ENCODE data around the gene EVC2.
A peak's percentile ranks its signal among the peaks of the same experiment; 100 is the strongest.

EVC2 gene, protein sequence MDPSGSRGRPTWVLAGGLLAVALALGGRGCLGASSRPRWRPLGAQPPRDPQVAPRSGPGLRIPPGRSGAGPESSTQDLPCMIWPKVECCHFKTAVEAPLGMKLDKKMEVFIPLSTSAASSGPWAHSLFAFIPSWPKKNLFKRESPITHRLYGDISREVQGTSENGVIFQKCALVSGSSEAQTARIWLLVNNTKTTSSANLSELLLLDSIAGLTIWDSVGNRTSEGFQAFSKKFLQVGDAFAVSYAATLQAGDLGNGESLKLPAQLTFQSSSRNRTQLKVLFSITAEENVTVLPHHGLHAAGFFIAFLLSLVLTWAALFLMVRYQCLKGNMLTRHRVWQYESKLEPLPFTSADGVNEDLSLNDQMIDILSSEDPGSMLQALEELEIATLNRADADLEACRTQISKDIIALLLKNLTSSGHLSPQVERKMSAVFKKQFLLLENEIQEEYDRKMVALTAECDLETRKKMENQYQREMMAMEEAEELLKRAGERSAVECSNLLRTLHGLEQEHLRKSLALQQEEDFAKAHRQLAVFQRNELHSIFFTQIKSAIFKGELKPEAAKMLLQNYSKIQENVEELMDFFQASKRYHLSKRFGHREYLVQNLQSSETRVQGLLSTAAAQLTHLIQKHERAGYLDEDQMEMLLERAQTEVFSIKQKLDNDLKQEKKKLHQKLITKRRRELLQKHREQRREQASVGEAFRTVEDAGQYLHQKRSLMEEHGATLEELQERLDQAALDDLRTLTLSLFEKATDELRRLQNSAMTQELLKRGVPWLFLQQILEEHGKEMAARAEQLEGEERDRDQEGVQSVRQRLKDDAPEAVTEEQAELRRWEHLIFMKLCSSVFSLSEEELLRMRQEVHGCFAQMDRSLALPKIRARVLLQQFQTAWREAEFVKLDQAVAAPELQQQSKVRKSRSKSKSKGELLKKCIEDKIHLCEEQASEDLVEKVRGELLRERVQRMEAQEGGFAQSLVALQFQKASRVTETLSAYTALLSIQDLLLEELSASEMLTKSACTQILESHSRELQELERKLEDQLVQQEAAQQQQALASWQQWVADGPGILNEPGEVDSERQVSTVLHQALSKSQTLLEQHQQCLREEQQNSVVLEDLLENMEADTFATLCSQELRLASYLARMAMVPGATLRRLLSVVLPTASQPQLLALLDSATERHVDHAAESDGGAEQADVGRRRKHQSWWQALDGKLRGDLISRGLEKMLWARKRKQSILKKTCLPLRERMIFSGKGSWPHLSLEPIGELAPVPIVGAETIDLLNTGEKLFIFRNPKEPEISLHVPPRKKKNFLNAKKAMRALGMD

DNA sequence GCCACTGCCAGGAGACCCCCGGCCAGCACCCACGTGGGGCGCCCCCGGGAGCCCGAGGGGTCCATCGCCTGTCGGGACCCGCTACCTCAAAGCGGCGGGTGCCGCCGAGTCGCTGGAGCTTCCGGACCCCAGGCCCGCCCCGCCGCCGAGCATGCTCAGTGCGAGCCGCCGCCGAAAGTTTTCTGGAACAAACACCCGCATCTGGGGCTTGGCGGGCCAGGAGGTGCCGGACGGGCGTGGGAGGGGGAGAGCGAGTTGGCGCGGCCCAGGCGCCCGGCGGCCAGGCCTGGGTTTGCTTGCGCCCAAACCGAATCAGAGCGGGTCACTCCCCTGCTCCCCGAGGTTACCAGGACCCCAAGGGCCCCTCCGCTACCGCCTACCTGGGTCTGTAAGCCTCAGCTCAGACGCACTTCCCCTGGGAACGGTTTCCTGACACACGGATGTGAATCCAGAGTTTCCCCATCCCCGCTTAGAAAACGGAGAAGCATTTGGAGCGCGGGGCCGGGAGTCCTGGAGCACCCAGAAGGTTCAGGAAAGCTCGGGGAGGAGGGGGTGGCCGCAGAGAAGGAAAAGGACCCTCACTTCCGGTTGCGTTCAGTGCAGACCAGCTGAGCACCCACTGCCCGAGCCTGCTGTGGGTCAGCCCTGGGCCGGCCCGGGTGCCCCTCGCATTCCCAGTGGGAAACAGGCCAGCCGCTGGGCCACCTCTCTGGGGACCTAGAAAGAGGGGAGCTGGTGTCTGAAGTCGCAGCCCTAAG, at the start of gene EVC2:
Gene EVC2 (minus strand): TSS at position 111 of the 758 bp plus-strand sequence. CDS start 46 bp downstream, at position 65.
- DNase-seq (ENCODE audit: low read depth), result peak; percentile 12

- no peak for DNase-seq (ENCODE audit: low read depth)
Measured at GRCh38 chr4:5757954-5758353, 49.6 kb upstream of the EVC2 start.

DNA sequence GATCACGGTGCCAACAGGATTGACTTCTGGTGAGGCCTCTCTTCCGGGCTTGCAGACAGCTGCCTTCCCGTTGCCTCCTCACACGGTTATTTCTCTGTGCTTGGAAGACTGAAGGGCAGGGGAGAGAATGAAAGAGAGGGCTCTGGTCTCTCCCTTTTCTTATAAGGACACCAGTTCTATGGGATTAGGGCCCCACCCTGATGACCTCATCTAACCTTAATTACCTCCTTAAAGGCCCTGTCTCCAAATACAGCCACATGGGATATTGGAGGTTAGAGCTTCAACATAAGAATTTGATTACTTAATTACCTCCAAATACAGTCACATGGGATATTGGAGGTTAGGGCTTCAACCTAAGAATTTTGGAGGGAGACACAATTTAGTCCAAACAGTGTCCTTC, 49.2 kb upstream of the EVC2 start:
- DNase-seq (ENCODE audit: low read depth), result no peak

DNA sequence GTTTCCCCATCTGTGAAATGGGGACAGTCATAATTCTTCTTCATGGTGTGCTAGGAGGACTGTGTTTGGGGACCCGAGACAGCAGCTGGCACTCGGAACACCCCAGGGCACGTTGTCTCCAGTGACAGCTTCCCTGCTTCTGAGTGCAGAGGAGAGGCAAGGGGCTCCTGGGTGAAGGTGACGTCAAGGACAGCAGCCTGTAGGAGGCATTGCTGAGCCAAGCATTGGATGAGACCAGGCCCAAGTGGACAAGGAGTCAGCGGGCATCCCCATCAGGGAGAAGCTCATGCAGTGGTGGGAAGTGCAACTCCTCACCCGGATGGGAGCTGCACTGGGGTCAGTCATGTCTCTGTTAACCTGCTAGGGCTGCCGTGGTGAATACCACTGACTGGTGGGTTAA, 48.7 kb upstream of the EVC2 start:
- DNase-seq (ENCODE audit: low read depth), result no peak

GRCh38 chr4:5756271-5756670, 47.9 kb upstream of the EVC2 start:
- no peak for DNase-seq (ENCODE audit: low read depth)

DNA sequence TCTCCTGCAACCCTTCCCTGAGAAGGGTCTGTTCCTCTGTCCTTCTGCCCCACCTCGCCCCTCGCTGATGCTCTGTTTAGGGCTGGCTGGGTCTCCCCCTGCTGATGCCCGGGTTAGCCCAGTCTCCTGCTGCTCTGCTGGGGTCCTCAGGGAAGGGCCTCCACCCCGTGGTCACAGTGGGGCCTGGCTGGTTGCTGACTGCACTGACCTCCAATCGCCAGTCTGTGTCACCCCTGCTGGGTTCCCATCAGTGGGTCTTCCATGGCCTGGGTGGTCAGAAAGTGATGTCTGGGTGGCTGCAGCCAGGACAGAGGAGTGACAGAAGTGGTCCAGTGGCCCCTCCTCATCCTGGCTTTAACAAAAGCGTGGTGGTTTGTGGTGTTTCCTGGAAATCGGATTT, 47.3 kb upstream of the EVC2 start:
- DNase-seq (ENCODE audit: low read depth), result no peak

DNA sequence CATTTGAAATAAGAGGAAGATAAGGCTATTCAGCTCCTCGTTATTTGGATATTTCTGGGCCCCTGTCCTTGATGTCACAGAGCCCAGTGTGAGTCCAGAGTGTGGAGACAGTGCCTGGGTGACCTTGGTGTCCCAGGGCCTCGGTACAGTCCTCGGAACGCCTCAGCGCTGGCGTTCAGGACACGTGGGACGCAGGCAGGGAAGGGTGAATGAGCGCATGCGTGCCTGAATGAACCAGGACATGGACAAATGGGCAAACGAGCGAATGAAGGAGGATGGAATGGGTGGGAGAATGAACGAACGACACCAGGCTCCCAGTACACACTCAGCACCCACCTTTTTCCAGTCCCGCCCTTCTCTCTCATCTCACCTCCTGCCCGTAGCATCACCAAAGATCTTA, 46.8 kb upstream of the EVC2 start:
- no peak for DNase-seq (ENCODE audit: low read depth)

GRCh38 chr4:5754529-5754881, 46.1 kb upstream of the EVC2 start:
- no peak for DNase-seq (ENCODE audit: low read depth)

DNA sequence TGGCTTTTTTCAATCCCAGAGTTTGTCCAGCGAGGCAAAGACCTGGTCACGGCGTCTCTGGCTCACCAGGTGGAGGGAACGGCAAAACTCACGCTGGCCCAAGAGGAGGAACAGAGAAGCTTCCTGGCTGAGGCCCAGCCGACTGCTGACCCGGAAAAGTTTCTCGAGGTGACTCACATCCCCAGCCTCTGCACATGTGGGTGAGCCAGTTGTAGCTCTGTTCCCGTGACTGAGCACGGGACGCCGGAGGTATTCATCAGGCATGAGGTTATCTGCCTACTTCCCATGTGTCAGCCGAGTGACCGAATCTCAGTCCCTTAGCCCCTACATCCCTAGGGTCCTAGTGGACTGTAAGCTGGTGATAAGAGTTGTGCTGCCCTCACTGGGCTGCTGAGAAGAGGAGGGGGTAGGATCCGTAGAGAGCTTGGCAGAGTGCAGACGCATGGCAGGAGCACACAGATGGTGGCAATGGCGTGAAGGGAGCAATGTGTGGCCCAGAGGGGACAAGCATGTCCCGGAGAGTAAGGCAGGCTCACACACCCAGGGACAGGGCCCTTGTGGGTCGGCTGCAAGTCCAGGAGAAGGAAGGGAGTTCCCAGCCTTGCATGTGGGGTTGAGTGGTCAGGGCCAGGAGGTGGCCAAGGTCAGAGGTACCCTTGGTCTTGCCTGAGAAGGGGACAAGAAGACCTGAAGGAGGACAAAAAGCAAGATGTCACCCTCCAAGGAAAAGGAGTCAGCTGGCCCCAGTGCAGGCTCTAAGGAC, 45.6 kb upstream of the EVC2 start:
- DNase-seq (ENCODE audit: low read depth), result no peak

DNA sequence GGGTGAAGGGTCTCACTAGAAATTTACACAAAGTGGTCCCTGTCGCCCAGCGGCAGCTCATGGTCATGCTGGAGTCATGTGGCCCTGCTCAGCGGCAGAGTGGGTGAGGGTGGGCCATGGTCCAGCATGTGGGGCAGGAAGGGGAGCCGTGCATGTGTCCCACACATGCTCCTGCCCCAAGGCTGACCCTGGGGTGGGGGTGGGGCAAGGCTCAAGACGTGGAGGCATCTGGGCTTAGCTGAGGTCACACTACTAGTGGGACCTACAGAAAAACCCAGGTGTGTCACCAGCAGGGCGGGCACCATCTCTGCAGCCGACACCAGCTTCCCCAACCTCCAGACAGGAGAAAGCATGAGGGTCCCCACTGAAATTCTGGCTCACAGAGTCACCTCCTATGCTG, 45.0 kb upstream of the EVC2 start:
- DNase-seq (ENCODE audit: low read depth), result no peak

- no peak for DNase-seq (ENCODE audit: low read depth)
Measured at GRCh38 chr4:5752376-5753184, 44.2 kb upstream of the EVC2 start.

GRCh38 chr4:5751666-5752375, 43.5 kb upstream of the EVC2 start:
- DNase-seq (ENCODE audit: low read depth), result no peak

- no peak for DNase-seq (ENCODE audit: low read depth)
Measured at GRCh38 chr4:5750946-5751665, 42.7 kb upstream of the EVC2 start.

- DNase-seq (ENCODE audit: low read depth), result no peak
Measured at GRCh38 chr4:5750052-5750945, 41.9 kb upstream of the EVC2 start.

GRCh38 chr4:5749568-5749967, 41.2 kb upstream of the EVC2 start:
- DNase-seq (ENCODE audit: low read depth), result no peak

- DNase-seq (ENCODE audit: low read depth), result no peak
Measured at GRCh38 chr4:5747738-5748375, 39.5 kb upstream of the EVC2 start.

Measured in activated T-cell treated with anti-CD3 and anti-CD28 coated beads for 1 hour (primary cell).